ENCODE data around the gene SRSF7.
"Not testable (repeated sequence)": the region's sequence is repeated elsewhere in the genome, so short reads cannot be mapped to it uniquely, and the experiment has no call there.

SRSF7 gene

GRCh38 chr2:38754049-38754448 is 2.9 kb upstream of the SRSF7 start:
- DNase-seq (ENCODE audit: low read depth), result no peak

- no peak for DNase-seq (ENCODE audit: low read depth)
Observed at GRCh38 chr2:38751596-38752410, 642 bp upstream of the SRSF7 start.

GRCh38 chr2:38750011-38750890 is 910 bp downstream of the SRSF7 start:
- no peak for DNase-seq (ENCODE audit: low read depth)

- DNase-seq (ENCODE audit: low read depth), result no peak
Observed at GRCh38 chr2:38748943-38749804, 2.0 kb downstream of the SRSF7 start.

- no peak for DNase-seq (ENCODE audit: low read depth)
Observed at GRCh38 chr2:38748391-38748790, 2.8 kb downstream of the SRSF7 start.

GRCh38 chr2:38747819-38748218 is 3.3 kb downstream of the SRSF7 start:
- DNase-seq (ENCODE audit: low read depth), result no peak

- DNase-seq (ENCODE audit: low read depth), result no peak
Observed at GRCh38 chr2:38747007-38747424, 4.1 kb downstream of the SRSF7 start.

- DNase-seq (ENCODE audit: low read depth), result no peak
Observed at GRCh38 chr2:38745267-38745666, 5.9 kb downstream of the SRSF7 start.

GRCh38 chr2:38744399-38744780 is 6.8 kb downstream of the SRSF7 start:
- DNase-seq (ENCODE audit: low read depth), result no peak

GRCh38 chr2:38743672-38744398 is 7.3 kb downstream of the SRSF7 start:
- no peak for DNase-seq (ENCODE audit: low read depth)

GRCh38 chr2:38742797-38743559 is 8.2 kb downstream of the SRSF7 start:
- DNase-seq (ENCODE audit: low read depth), result no peak

- no peak for DNase-seq (ENCODE audit: low read depth)
Observed at GRCh38 chr2:38740851-38741731, 10.1 kb downstream of the SRSF7 start.

- no peak for DNase-seq (ENCODE audit: low read depth)
Observed at GRCh38 chr2:38739524-38739923, 11.6 kb downstream of the SRSF7 start.

GRCh38 chr2:38737925-38738324 is 13.2 kb downstream of the SRSF7 start:
- no peak for DNase-seq (ENCODE audit: low read depth)

GRCh38 chr2:38737000-38737698 is 14.0 kb downstream of the SRSF7 start:
- DNase-seq (ENCODE audit: low read depth), result not testable (repeated sequence)

- no peak for DNase-seq (ENCODE audit: low read depth)
Observed at GRCh38 chr2:38735999-38736320, 15.2 kb downstream of the SRSF7 start.

- no peak for DNase-seq (ENCODE audit: low read depth)
Observed at GRCh38 chr2:38734299-38735058, 16.7 kb downstream of the SRSF7 start.

- DNase-seq (ENCODE audit: low read depth), result no peak
Observed at GRCh38 chr2:38733300-38733971, 17.7 kb downstream of the SRSF7 start.
